BLaER1 treated with 17β-estradiol and CSF1 and Interleukin-3, amounts not matched to agents 10 nM and 100 nM (cell line): ENCODE data around the gene DNAJC15.
A peak's percentile ranks its signal among the peaks of the same experiment; 100 is the strongest.
"Not testable (repeated sequence)": the region's sequence is repeated elsewhere in the genome, so short reads cannot be mapped to it uniquely, and the experiment has no call there.

Experiments used
- H3K27ac ChIP-seq, 11 experiments: shearing (Covaris generic); formaldehyde crosslinking; 2 replicates each; pipeline ENCODE4 v1.8.1; 2022
- H3K27me3 ChIP-seq, 11 experiments: shearing (Covaris generic); formaldehyde crosslinking; 2 replicates each; pipeline ENCODE4 v1.8.1; 2022
- H3K36me3 ChIP-seq, 11 experiments: shearing (Covaris generic); formaldehyde crosslinking; 2 replicates each; pipeline ENCODE4 v1.8.1; 2022
- H3K4me1 ChIP-seq, 10 experiments: shearing (Covaris generic); formaldehyde crosslinking; 2 replicates each; pipeline ENCODE4 v1.8.1; 2022
- H3K4me2 ChIP-seq, 11 experiments: shearing (Covaris generic); formaldehyde crosslinking; 2 replicates each; pipeline ENCODE4 v1.8.1; 2022
- H3K4me3 ChIP-seq, 10 experiments: shearing (Covaris generic); formaldehyde crosslinking; 2 replicates each; pipeline ENCODE4 v1.8.1; 2022
- H3K9ac ChIP-seq, 11 experiments: shearing (Covaris generic); formaldehyde crosslinking; 2 replicates each; pipeline ENCODE4 v1.8.1; 2022
- H3K9me3 ChIP-seq, 11 experiments: shearing (Covaris generic); formaldehyde crosslinking; replicated peaks in 1 of 11; 2 replicates each; pipeline ENCODE4 v1.8.1; 2022
- H4K20me1 ChIP-seq, 11 experiments: shearing (Covaris generic); formaldehyde crosslinking; 2 replicates each; pipeline ENCODE4 v1.8.1; 2022
- Cebpa-rat ChIP-seq, 11 experiments: shearing (Covaris generic); IDR thresholded peaks; 2 replicates each; pipeline ENCODE4 v1.8.1; 2022

DNAJC15 gene

DNA sequence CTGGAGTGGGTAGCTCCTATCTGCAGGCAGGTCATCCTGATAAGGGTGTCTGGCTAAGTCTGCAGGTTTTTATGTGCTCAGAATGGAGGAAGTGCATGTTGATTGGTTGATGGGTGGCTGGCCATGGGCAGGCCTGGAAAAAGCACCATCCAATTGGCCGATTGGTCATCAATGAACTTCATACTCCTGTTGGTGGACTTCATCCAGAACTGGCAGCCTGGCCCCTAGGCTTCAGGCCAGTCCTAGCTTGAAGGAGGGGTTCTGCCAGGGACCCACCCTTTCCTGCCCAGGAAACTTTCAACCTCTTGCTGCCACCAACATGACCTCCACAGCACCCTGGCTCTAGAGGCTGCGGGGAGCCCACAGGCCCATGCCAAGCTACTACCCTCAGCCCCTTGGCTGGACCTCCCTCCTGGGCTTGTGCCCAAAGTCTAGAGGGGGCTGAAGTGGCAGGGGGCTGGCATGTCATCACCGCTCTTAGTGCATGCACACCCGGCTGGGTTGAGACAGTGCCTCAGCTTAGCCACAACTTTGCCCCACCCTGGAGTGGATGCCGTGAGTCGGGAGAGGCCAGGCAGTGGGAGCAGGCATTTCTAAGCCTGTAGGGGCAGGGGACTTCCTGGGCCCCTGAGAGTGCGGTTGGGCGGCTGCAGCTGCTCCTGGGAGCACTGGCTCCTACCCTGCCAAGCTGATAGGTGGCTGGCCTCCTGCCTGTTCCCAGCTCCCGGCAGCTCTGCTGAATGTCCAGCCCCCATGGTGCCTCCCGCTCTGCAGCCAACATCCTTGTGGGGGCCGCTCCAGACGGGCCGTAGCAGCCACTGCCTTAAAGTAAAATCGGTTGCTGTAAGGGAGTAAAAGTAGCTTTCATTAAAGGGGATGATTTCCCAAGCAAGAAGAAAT is 13.2 kb downstream of the DNAJC15 start:
- Histone ChIP-seq H3K4me1 (no peaks in the 10 kb centered on the region), H3K27ac (no peak overlapping the region; a peak in 1 of 22 replicates), H3K9ac (no peak overlapping the region), H3K27me3 (no peaks in the 10 kb centered on the region), H3K9me3 (peaks cover 0 to 7% (median 0%) of the 10 kb centered on the region in 11 experiments; a peak in 3 of 22 replicates), H3K36me3 (no peaks in the 10 kb centered on the region), H3K4me3 (no peak overlapping the region), H3K4me2 (no peak overlapping the region), H4K20me1 (no peaks in the 10 kb centered on the region)
- no peak for TF ChIP-seq Cebpa-rat (IDR thresholded peaks at IDR 0.05)

DNA sequence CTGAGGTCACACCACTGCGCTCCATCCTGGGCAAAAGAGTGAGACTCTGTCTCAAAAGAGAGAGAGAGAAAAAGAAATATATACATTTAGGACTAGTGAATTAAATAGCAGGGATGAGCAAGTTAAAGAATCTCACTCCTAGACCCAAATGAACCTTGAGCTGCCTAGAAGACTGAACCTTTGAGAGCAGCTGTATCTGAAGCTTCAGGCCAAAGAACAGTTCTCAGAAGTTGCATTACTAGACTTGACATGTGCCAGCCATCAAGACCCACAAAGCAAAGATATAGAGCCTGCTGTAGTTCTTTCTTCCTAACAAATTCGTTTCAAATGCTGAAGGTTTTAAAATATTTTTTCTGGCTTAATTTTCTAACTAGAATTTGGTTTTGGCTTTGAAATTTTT is 16.6 kb downstream of the DNAJC15 start:
- Histone ChIP-seq H3K4me3 (no peak overlapping the region), H3K4me1 (peaks cover 0 to 12% (median 3%) of the 10 kb centered on the region in 10 experiments; a peak in 15 of 20 replicates), H3K27me3 (no peaks in the 10 kb centered on the region), H3K4me2 (no peak overlapping the region), H3K9ac (no peak overlapping the region), H3K9me3 (peaks cover 0 to 3% (median 0%) of the 10 kb centered on the region in 11 experiments; a peak in 1 of 22 replicates), H4K20me1 (no peaks in the 10 kb centered on the region), H3K36me3 (no peaks in the 10 kb centered on the region), H3K27ac (no peak overlapping the region)
- no peak for TF ChIP-seq Cebpa-rat (IDR thresholded peaks at IDR 0.05)

DNA sequence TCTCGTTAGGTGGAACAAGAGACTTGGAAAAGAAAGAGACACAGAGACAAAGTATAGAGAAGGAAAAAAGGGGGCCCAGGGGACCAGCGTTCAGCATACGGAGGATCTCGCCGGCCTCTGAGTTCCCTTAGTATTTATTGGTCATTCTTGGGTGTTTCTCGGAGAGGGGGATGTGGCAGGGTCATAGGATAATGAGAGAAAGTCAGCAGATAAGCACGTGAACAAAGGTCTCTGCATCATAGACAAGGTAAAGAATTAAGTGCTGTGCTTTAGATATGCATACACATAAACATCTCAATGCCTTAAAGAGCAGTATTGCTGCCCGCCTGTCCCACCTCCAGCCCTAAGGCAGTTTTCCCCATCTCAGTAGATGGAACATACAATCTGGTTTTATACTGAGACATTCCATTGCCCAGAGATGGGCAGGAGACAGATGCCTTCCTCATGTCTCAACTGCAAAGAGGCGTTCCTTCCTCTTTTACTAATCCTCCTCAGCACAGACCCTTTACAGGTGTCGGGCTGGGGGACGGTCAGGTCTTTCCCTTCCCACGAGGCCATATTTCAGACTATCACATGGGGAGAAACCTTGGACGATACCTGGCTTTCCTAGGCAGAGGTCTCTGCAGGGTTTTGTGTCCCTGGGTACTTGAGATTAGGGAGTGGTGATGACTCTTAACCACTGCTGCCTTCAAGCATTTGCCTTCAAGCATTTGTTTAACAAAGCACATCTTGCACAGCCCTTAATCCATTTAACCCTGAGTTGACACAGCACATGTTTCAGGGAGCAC is 17.4 kb downstream of the DNAJC15 start:
- peaks cover 0 to 20% (median 9%) of the 10 kb centered on the region in 10 experiments; a peak in 17 of 20 replicates for H3K4me1 ChIP-seq
- not testable (repeated sequence) for H3K9ac ChIP-seq, H3K4me2 ChIP-seq, H3K4me3 ChIP-seq, H3K27me3 ChIP-seq, H3K9me3 ChIP-seq, H4K20me1 ChIP-seq, H3K27ac ChIP-seq, H3K36me3 ChIP-seq

DNA sequence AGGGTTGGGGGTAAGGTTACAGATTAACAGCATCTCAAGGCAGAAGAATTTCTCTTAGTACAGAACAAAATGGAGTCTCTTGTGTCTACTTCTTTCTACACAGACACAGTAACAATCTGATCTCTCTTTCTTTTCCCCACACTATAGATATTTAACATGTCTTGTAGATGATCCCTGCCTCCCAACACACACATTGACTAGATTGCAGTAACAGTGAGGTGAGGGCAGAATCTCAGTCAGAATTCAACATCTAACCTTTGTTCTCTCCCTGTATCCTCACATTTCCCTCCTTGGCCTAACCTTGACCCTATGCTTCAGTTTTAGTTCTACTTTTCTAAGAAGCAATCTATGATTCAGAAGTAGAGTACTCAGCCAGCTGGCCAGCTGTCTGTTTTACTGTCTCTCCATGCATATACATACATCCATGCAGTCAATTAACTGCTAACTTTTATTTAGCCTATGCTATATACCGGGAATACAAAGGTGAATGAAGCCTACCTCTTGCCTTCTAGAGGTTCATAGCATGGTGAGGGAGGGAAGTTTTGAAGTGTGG is 18.1 kb downstream of the DNAJC15 start:
- no peaks in the 10 kb centered on the region for H3K36me3 ChIP-seq
- H3K9ac ChIP-seq, result no peak overlapping the region
- no peak overlapping the region for H3K4me3 ChIP-seq
- H3K27me3 ChIP-seq, result no peaks in the 10 kb centered on the region
- H3K9me3 ChIP-seq, result peaks cover 0 to 3% (median 0%) of the 10 kb centered on the region in 11 experiments; a peak in 1 of 22 replicates
- no peak overlapping the region for H3K4me2 ChIP-seq
- H3K27ac ChIP-seq, result no peak overlapping the region
- H4K20me1 ChIP-seq, result no peaks in the 10 kb centered on the region
- no peak for TF ChIP-seq Cebpa-rat (IDR thresholded peaks at IDR 0.05)
- H3K4me1 ChIP-seq, result peaks cover 0 to 22% (median 10%) of the 10 kb centered on the region in 10 experiments; a peak in 17 of 20 replicates

DNA sequence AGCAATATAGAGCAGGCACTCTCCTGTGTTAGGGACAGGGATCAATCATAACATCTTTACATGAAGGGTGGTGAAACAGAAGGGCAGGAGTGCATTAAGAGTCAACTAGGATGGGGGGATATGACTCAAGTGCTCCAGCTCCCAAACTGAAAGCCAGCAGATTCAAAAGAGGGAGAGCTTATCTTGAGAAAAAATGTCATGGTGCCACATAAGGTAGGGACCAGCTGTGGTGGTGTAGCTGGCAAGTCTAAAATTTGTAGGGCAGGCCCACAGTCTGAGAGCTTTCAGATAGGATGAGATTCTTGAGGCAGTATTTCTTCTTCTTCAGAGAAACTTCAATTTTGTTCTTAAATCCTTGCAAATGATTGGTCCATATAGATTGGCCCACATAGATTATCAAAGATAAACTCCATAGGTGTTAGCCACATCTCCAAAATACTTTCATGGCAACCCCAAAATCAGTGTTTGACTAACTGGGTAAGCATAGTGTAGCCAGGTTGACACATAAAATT is 19.1 kb downstream of the DNAJC15 start:
- H3K4me1 ChIP-seq, result peaks cover 0 to 22% (median 10%) of the 10 kb centered on the region in 10 experiments; a peak in 17 of 20 replicates

DNA sequence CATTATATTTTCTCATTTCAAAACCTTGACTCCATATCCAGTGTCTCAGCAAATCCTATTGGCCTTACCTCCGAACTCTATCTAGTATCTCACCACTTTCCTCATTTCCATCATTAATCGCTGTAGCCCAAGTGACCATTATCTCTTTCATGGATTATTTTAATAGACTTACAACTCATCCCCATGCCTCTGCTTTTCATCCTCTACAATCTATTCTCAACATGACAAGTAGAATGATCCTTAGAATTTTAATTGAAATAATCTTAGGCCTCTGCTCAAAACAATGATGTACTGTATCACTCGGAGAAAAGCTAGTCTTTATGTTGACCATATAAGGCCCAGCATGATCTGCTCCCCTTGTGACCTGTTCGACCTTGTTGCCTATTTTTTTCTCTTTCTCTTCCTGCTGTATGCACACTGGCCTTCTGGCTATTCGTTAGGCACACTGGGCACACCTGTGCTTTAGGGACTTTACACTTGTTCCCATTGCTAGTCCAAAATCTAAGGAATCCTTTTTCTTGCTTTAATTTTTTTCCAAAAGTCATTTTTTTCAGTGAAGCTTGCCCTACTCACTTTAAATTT is 21.4 kb downstream of the DNAJC15 start:
- Histone ChIP-seq H3K9ac (peak overlapping the region in 4 of 11 experiments; percentile 2 to 51 (median 42); a peak in 6 of 22 replicates), H4K20me1 (no peaks in the 10 kb centered on the region), H3K27ac (peak overlapping the region in 8 of 11 experiments; percentile 19 to 73 (median 52); a peak in 14 of 22 replicates), H3K4me2 (peak overlapping the region in 9 of 11 experiments; percentile 20 to 69 (median 55); a peak in 17 of 22 replicates), H3K36me3 (no peaks in the 10 kb centered on the region), H3K4me3 (no peak overlapping the region), H3K9me3 (no peaks in the 10 kb centered on the region), H3K27me3 (no peaks in the 10 kb centered on the region), H3K4me1 (peaks cover 0 to 40% (median 13%) of the 10 kb centered on the region in 10 experiments; a peak in 18 of 20 replicates)
- no peak for TF ChIP-seq Cebpa-rat (IDR thresholded peaks at IDR 0.05)

More for the DNA sequence above, 19.1 kb downstream of the DNAJC15 start:
- H3K36me3 ChIP-seq, result no peaks in the 10 kb centered on the region
- TF ChIP-seq Cebpa-rat (IDR thresholded peaks at IDR 0.05), result no peak
- H4K20me1 ChIP-seq, result no peaks in the 10 kb centered on the region
- H3K4me2 ChIP-seq, result no peak overlapping the region
- no peak overlapping the region for H3K4me3 ChIP-seq
- no peak overlapping the region for H3K9ac ChIP-seq
- H3K27me3 ChIP-seq, result no peaks in the 10 kb centered on the region
- no peak overlapping the region for H3K27ac ChIP-seq
- H3K9me3 ChIP-seq, result no peaks in the 10 kb centered on the region

DNA sequence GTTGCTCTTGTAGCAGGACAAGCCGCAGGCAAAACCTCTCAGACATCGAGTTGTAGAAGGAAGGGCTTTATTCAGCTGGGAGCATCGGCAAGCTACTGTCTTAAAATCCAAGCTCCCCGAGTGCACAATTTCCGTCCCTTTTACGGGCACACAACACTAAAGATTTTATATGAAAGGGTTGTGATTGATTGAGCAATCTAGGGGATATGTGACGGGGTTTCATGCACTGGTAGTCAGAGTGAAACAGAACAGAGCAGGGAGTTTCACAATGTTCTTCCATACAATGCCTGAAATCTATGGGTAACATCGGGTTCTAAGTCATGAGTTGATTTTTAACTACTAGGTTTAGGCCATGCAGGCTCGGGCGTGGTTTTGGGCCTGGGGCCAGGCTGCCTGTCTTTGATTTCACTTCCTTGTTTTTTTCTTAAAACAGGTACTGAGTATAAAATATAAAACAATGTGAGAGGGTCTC is 22.0 kb downstream of the DNAJC15 start:
- peak in 7 of 11 experiments; percentile 44 to 81 (median 70); a peak in 12 of 22 replicates for TF ChIP-seq Cebpa-rat (IDR thresholded peaks at IDR 0.05)
- peak overlapping the region in 10 of 11 experiments; percentile 19 to 69 (median 53); a peak in 17 of 22 replicates for H3K4me2 ChIP-seq
- H3K4me1 ChIP-seq, result peaks cover 0 to 46% (median 17%) of the 10 kb centered on the region in 10 experiments; a peak in 18 of 20 replicates
- not testable (repeated sequence) for H3K4me3 ChIP-seq, H3K27me3 ChIP-seq, H3K9me3 ChIP-seq, H4K20me1 ChIP-seq, H3K36me3 ChIP-seq
- H3K9ac ChIP-seq, result peak overlapping the region in 4 of 11 experiments; percentile 2 to 51 (median 42); a peak in 6 of 22 replicates
- peak overlapping the region in 8 of 11 experiments; percentile 19 to 73 (median 52); a peak in 14 of 22 replicates for H3K27ac ChIP-seq

DNA sequence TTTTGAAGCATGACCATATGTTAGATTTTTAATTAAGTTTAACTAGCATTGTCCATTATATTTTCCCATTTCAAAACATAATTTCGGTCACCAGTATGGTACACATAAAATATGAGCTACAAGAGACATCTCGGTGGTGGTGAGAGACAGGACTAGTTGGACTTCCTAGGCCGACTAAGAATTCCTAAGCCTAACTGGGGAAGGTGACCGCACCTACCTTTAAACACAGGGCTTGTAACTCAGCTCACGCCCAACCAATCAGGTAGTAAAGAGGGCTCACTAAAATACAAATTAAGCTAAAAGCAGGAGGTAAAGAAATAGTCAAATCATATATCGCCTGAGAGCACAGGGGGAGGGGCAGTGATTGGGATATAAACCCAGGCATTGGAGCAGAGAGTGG is 22.9 kb downstream of the DNAJC15 start:
- Histone ChIP-seq H3K36me3 (no peaks in the 10 kb centered on the region), H3K4me1 (peaks cover 0 to 47% (median 17%) of the 10 kb centered on the region in 10 experiments; a peak in 18 of 20 replicates), H3K9me3 (no peaks in the 10 kb centered on the region), H3K4me2 (no peak overlapping the region), H3K27me3 (no peaks in the 10 kb centered on the region), H3K9ac (no peak overlapping the region), H3K27ac (peak overlapping the region in 4 of 11 experiments; percentile 39 to 73 (median 64); a peak in 7 of 22 replicates), H4K20me1 (no peaks in the 10 kb centered on the region), H3K4me3 (no peak overlapping the region)
- no peak for TF ChIP-seq Cebpa-rat (IDR thresholded peaks at IDR 0.05)
